ENCODE data around the gene TACR2.

The TACR2 gene

GRCh38 chr10:69374242-69374641 lies 42.5 kb downstream of the TACR2 start:
- no peak for DNase-seq (ENCODE audit: low spot score)

- peak; percentile 36 for DNase-seq (ENCODE audit: low spot score)
These were observed 44.4 kb downstream of the TACR2 start for GRCh38 chr10:69372126-69372980.

GRCh38 chr10:69367469-69367868 lies 49.2 kb downstream of the TACR2 start:
- DNase-seq (ENCODE audit: low spot score), result no peak

- DNase-seq (ENCODE audit: low spot score), result no peak
These were observed 50.0 kb downstream of the TACR2 start for GRCh38 chr10:69366738-69367137.

GRCh38 chr10:69364232-69364940 lies 52.3 kb downstream of the TACR2 start:
- no peak for DNase-seq (ENCODE audit: low spot score)

GRCh38 chr10:69363666-69364065 lies 53.1 kb downstream of the TACR2 start:
- no peak for DNase-seq (ENCODE audit: low spot score)

GRCh38 chr10:69362471-69362954 lies 54.2 kb downstream of the TACR2 start:
- DNase-seq (ENCODE audit: low spot score), result peak; percentile 57

GRCh38 chr10:69361303-69361614 lies 55.5 kb downstream of the TACR2 start:
- DNase-seq (ENCODE audit: low spot score), result no peak

- peak; percentile 90 for DNase-seq (ENCODE audit: low spot score)
These were observed 56.0 kb downstream of the TACR2 start for GRCh38 chr10:69360485-69361302.

- no peak for DNase-seq (ENCODE audit: low spot score)
These were observed 57.1 kb downstream of the TACR2 start for GRCh38 chr10:69359594-69359993.

GRCh38 chr10:69359148-69359547 lies 57.6 kb downstream of the TACR2 start:
- DNase-seq (ENCODE audit: low spot score), result no peak

GRCh38 chr10:69358148-69358795 lies 58.4 kb downstream of the TACR2 start:
- no peak for DNase-seq (ENCODE audit: low spot score)

- DNase-seq (ENCODE audit: low spot score), result no peak
These were observed 60.5 kb downstream of the TACR2 start for GRCh38 chr10:69356187-69356586.

GRCh38 chr10:69353977-69354635 lies 62.6 kb downstream of the TACR2 start:
- DNase-seq (ENCODE audit: low spot score), result no peak

Measured in GM03348 (cell line).